SK-N-SH (cell line): ENCODE data around the gene KPNB1. TPM values are rescaled to one million over a fixed set of nuclear protein-coding genes. Genes with fewer than 3 reads are reported as not detected.

Experiments
- CTCF ChIA-PET: fragments of 300-600, 350-600 bp; formaldehyde crosslinking; extraction: SDS; loops from one replicate; lab custom pipeline; 2021; lab: Yijun Ruan, JAX
- POLR2A ChIA-PET: fragments of 350-600 bp; sonication (Branson Sonifier 250); formaldehyde crosslinking; extraction: SDS; loops from one replicate; lab custom pipeline; 2020; ENCODE audit warnings: antibody characterized with exemption, inconsistent platforms; lab: Yijun Ruan, JAX
- DNase-seq: peaks from one replicate; pipeline ENCODE4 v3.0.0; 2012
- H2AFZ ChIP-seq: fragments of 200-600 bp; sonication (generic); 2 replicates; pipeline ENCODE4 v1.8.1; 2016; ENCODE audit warnings: antibody characterized with exemption, mild to moderate bottlenecking, low read depth
- H3F3A ChIP-seq: fragments of 200-600 bp; sonication (generic); replicated peaks from 2 replicates; pipeline ENCODE3; 2016; ENCODE audit warnings: antibody characterized with exemption, mild to moderate bottlenecking; ENCODE audit not compliant: insufficient read depth
- H3K27ac ChIP-seq, 2 experiments: fragments of 200-500 bp in 1 of 2; fragments of 200-600 bp in 1 of 2; sonication (Bioruptor generic) in 1 of 2; sonication (generic), shearing (Covaris generic) in 1 of 2; 2 replicates each; pipeline versions ENCODE4 v1.5.1 to v1.6.1; 2014 to 2016; ENCODE audit warnings: low read depth in 2 of 2, inconsistent platforms in 1 of 2, low read length in 1 of 2, mild to moderate bottlenecking in 1 of 2, mixed read lengths in 1 of 2
- H3K27me3 ChIP-seq: fragments of 200-600 bp; sonication (generic), shearing (Covaris generic); 2 replicates; pipeline ENCODE4 v1.6.1; 2016; ENCODE audit warnings: mixed run types; ENCODE audit not compliant: insufficient read depth
- H3K36me3 ChIP-seq, 2 experiments: fragments of 200-500 bp in 1 of 2; fragments of 200-600 bp in 1 of 2; sonication (Bioruptor generic) in 1 of 2; sonication (generic) in 1 of 2; replicated peaks in 1 of 2; 2 replicates each; pipeline versions ENCODE3 to v1.5.1; 2014 to 2016; ENCODE audit warnings: low read length in 1 of 2, mild to moderate bottlenecking in 1 of 2; ENCODE audit not compliant: insufficient read depth in 2 of 2, control insufficient read depth in 1 of 2
- H3K4me1 ChIP-seq, 2 experiments: fragments of 200-500 bp in 1 of 2; fragments of 200-600 bp in 1 of 2; sonication (Bioruptor generic) in 1 of 2; sonication (generic), shearing (Covaris generic) in 1 of 2; 2 replicates each; pipeline versions ENCODE4 v1.5.1 to v1.6.1; 2014 to 2016; ENCODE audit warnings: low read depth in 1 of 2, low read length in 1 of 2, mixed run types in 1 of 2; ENCODE audit not compliant: insufficient read depth in 2 of 2, control insufficient read depth in 1 of 2
- H3K4me2 ChIP-seq: fragments of 200-600 bp; sonication (generic), shearing (Covaris generic); 2 replicates; pipeline ENCODE4 v1.6.1; 2017; ENCODE audit warnings: mixed run types
- H3K4me3 ChIP-seq, 2 experiments: fragments of 200-500 bp in 1 of 2; fragments of 200-600 bp in 1 of 2; sonication (Bioruptor generic) in 1 of 2; sonication (generic), shearing (Covaris generic) in 1 of 2; 2 replicates each; pipeline versions ENCODE4 v1.5.1 to v1.8.1; 2014 to 2016; ENCODE audit warnings: low read depth in 2 of 2, inconsistent platforms in 1 of 2, low read length in 1 of 2, mild to moderate bottlenecking in 1 of 2, mixed read lengths in 1 of 2, moderate library complexity in 1 of 2
- H3K79me2 ChIP-seq: fragments of 200-600 bp; sonication (generic); 2 replicates; pipeline ENCODE4 v1.8.1; 2017; ENCODE audit warnings: mild to moderate bottlenecking; ENCODE audit not compliant: insufficient read depth
- H3K9ac ChIP-seq: fragments of 200-600 bp; sonication (generic); 2 replicates; pipeline ENCODE4 v1.6.1; 2017; ENCODE audit warnings: mixed run types
- H3K9me2 ChIP-seq: fragments of 200-600 bp; sonication (generic); 2 replicates; pipeline ENCODE4 v1.6.1; 2017; ENCODE audit warnings: mixed run types
- H3K9me3 ChIP-seq: fragments of 200-600 bp; sonication (generic); 2 replicates; pipeline ENCODE4 v1.6.1; 2017; ENCODE audit warnings: mixed run types, mild to moderate bottlenecking, moderate library complexity
- H4K20me1 ChIP-seq: fragments of 200-600 bp; sonication (generic); 2 replicates; pipeline ENCODE4 v1.6.1; 2017; ENCODE audit warnings: mild to moderate bottlenecking, mixed run types; ENCODE audit not compliant: insufficient read depth
- ELF1 ChIP-seq: IDR thresholded peaks from 2 replicates; pipeline ENCODE4 v1.4.0; 2012
- EP300 ChIP-seq, 2 experiments: IDR thresholded peaks; 2 replicates each; pipeline versions ENCODE4 v1.4.0 to v1.6.1; 2012; ENCODE audit warnings: borderline replicate concordance in 1 of 2, low read depth in 1 of 2, low read length in 1 of 2
- EZH2phosphoT487 ChIP-seq: fragments of 200-600 bp; sonication (generic); IDR thresholded peaks from 2 replicates; pipeline ENCODE4 v1.6.1; 2017; ENCODE audit warnings: low read depth, mixed run types, mild to moderate bottlenecking, antibody characterized with exemption, moderate library complexity, borderline replicate concordance
- FOSL2 ChIP-seq: IDR thresholded peaks from 2 replicates; pipeline ENCODE4 v1.4.0; 2012; ENCODE audit warnings: low read depth, mild to moderate bottlenecking, moderate library complexity, borderline replicate concordance
- FOXJ3 ChIP-seq: sonication (generic); formaldehyde crosslinking; IDR thresholded peaks from 2 replicates; pipeline ENCODE4 v1.5.1; 2020; ENCODE audit warnings: mild to moderate bottlenecking, missing genetic modification reagents
- IRF3 ChIP-seq: fragments of 150-350 bp; IDR thresholded peaks from 2 replicates; pipeline ENCODE4 v1.6.1; 2016; ENCODE audit warnings: mild to moderate bottlenecking, low read depth, low read length
- JUND ChIP-seq: IDR thresholded peaks from 2 replicates; pipeline ENCODE4 v1.4.0; 2012
- MAX ChIP-seq: IDR thresholded peaks from 2 replicates; pipeline ENCODE4 v1.4.0; 2012; ENCODE audit warnings: low read depth
- NRF1 ChIP-seq: IDR thresholded peaks from 2 replicates; pipeline ENCODE4 v1.6.1; 2012; ENCODE audit warnings: low read depth, mild to moderate bottlenecking, low read length
- PBX3 ChIP-seq: IDR thresholded peaks from 2 replicates; pipeline ENCODE4; 2012
- POLR2AphosphoS5 ChIP-seq: IDR thresholded peaks from 2 replicates; pipeline ENCODE4 v1.6.1; 2012; ENCODE audit warnings: low read depth, low read length
- RAD21 ChIP-seq: IDR thresholded peaks from 2 replicates; pipeline ENCODE4 v1.6.1; 2012; ENCODE audit warnings: mild to moderate bottlenecking, low read length
- RCOR1 ChIP-seq: fragments of 150-350 bp; IDR thresholded peaks from 2 replicates; pipeline ENCODE4 v1.6.1; 2017; ENCODE audit warnings: antibody characterized with exemption, low read length
- RXRA ChIP-seq: IDR thresholded peaks from 2 replicates; pipeline ENCODE4 v1.4.0; 2012; ENCODE audit warnings: low read depth, mild to moderate bottlenecking, borderline replicate concordance
- SMC3 ChIP-seq: IDR thresholded peaks from 2 replicates; pipeline ENCODE4 v1.6.1; 2012; ENCODE audit warnings: low read depth, low read length, improper control_type of control experiment
- TAF1 ChIP-seq: IDR thresholded peaks from 2 replicates; pipeline ENCODE4 v1.6.1; 2012; ENCODE audit warnings: low read depth, mild to moderate bottlenecking, low read length, moderate library complexity, borderline replicate concordance
- TCF12 ChIP-seq: IDR thresholded peaks from 2 replicates; pipeline ENCODE4 v1.4.0; 2012
- USF1 ChIP-seq: IDR thresholded peaks from 2 replicates; pipeline ENCODE4 v1.4.0; 2012; ENCODE audit warnings: low read depth, borderline replicate concordance
- YY1 ChIP-seq: IDR thresholded peaks from 2 replicates; pipeline ENCODE4 v1.4.0; 2012; ENCODE audit warnings: low read depth, mild to moderate bottlenecking
- ZBTB33 ChIP-seq: IDR thresholded peaks from 2 replicates; pipeline ENCODE4 v1.4.0; 2012; ENCODE audit warnings: low read depth, borderline replicate concordance
- WGBS: methylation state at CpG from one replicate; pipeline ENCODE4 v1.1.6; 2017; ENCODE audit warnings: low lambda C conversion rate; 5-methylcytosine and 5-hydroxymethylcytosine counted together
- polyA plus RNA-seq, 3 experiments: library from polyadenylated mRNA; depleted of rRNA; stranded (reverse); fragments of >200 nt; gene quantifications; 2 replicates each; pipeline ENCODE4 v1.2.3, GENCODE V29; 2012

Gene KPNB1
- polyA plus RNA-seq, 1 of the 3 experiments (the other 2 are of a cell fraction): 89.5 TPM

- ChIA-PET POLR2A (interaction anchor here (0.9 kb wide), 1 partner anchor 12 kb away, joined by 3 read pairs; the partner anchor contains the start of gene TBKBP1), CTCF (interaction anchor here (0.9 to 14.7 kb wide), 9 partner anchors 7 to 273 kb away, joined by 3 to 195 read pairs (median 4); partner anchors contain the start of genes TBKBP1 and TBX21)
- H3K27ac ChIP-seq: no peak overlapping the region
- H3K36me3 ChIP-seq: peaks cover 4 to 25% of the 10 kb centered on the region in 2 experiments
- peaks cover 0 to 4% of the 10 kb centered on the region in 2 experiments; a peak in 2 of 4 replicates for H3K4me1 ChIP-seq
- no peak for TF ChIP-seq EP300 (IDR thresholded peaks at IDR 0.05; ENCODE audit: borderline replicate concordance in 1 of 2, low read depth in 1 of 2, low read length in 1 of 2)
- no peak for TF ChIP-seq EZH2phosphoT487
- TF ChIP-seq FOXJ3 (CRISPR knock-in tag): no peak
- no peak for TF ChIP-seq RAD21
- no peak for TF ChIP-seq ELF1
- no peak for TF ChIP-seq TCF12
- TF ChIP-seq YY1: no peak
- TF ChIP-seq FOSL2: no peak
- TF ChIP-seq RXRA: no peak
- TF ChIP-seq JUND: no peak
- TF ChIP-seq TAF1: no peak
- TF ChIP-seq SMC3: no peak
- TF ChIP-seq USF1: no peak
- no peaks in the 10 kb centered on the region for H3K79me2 ChIP-seq
- H2AFZ ChIP-seq: no peak overlapping the region
- no peaks in the 10 kb centered on the region for H3K27me3 ChIP-seq
- WGBS: 80% methylated on average over 12 of the region's 12 CpGs
- no peak for DNase-seq
- H3K9me2 ChIP-seq: no peaks in the 10 kb centered on the region
- H3K4me3 ChIP-seq: no peak overlapping the region
- no peak overlapping the region for H3K9ac ChIP-seq
- H4K20me1 ChIP-seq: peaks cover 6% of the 10 kb centered on the region; the same call in 1 of the 2 replicates
- no peaks in the 10 kb centered on the region for H3F3A ChIP-seq
- no peaks in the 10 kb centered on the region for H3K9me3 ChIP-seq
- H3K4me2 ChIP-seq: no peak overlapping the region
Measured at GRCh38 chr17:47705536-47706530, 56.1 kb downstream of the KPNB1 start.

GRCh38 chr17:47707056-47707804 is 57.5 kb downstream of the KPNB1 start:
- 63% methylated on average over 4 of the region's 4 CpGs for WGBS
- Histone ChIP-seq H3F3A (no peaks in the 10 kb centered on the region), H3K9me2 (no peaks in the 10 kb centered on the region), H3K4me1 (peaks cover 0 to 4% of the 10 kb centered on the region in 2 experiments; a peak in 2 of 4 replicates), H3K79me2 (no peaks in the 10 kb centered on the region), H3K4me3 (no peak overlapping the region), H4K20me1 (peaks cover 11% of the 10 kb centered on the region; the same call in 1 of the 2 replicates), H3K4me2 (no peak overlapping the region), H3K27ac (no peak overlapping the region), H3K9me3 (no peaks in the 10 kb centered on the region), H3K36me3 (peaks cover 0 to 27% of the 10 kb centered on the region in 2 experiments), H3K27me3 (no peaks in the 10 kb centered on the region), H2AFZ (no peak overlapping the region), H3K9ac (no peak overlapping the region)
- ChIA-PET CTCF (interaction anchor here (1.1 to 14.7 kb wide), 8 partner anchors 9 to 83 kb away, joined by 3 to 195 read pairs (median 6); partner anchors contain the start of genes TBKBP1 and TBX21), POLR2A (interaction anchor here (0.6 kb wide), 1 partner anchor 431 kb away, joined by 3 read pairs; no protein-coding TSS in a partner anchor)
- DNase-seq: no peak
- TF ChIP-seq ZBTB33 (no peak), MAX (no peak), RAD21 (no peak), NRF1 (no peak), PBX3 (no peak), IRF3 (no peak), RCOR1 (no peak), POLR2AphosphoS5 (no peak)
